Hepatocyte (in vitro differentiated cells): ENCODE data around the gene CCNI.

ENCODE experiments used
- EZH2phosphoT487 ChIP-seq: fragments of 200-600 bp; sonication (generic); IDR thresholded peaks from one replicate; pipeline ENCODE4 v1.6.1; 2018; ENCODE audit warnings: antibody characterized with exemption, mild to moderate bottlenecking, low read depth, moderate library complexity; ENCODE audit not compliant: unreplicated experiment, severe bottlenecking
- TF ChIP-seq, protein P1 (sequence below): fragments of 200-600 bp; sonication (generic); IDR thresholded peaks from 2 replicates; pipeline ENCODE4 v1.5.1; 2016; ENCODE audit warnings: antibody characterized with exemption, mild to moderate bottlenecking; ENCODE audit not compliant: poor library complexity

DNA sequence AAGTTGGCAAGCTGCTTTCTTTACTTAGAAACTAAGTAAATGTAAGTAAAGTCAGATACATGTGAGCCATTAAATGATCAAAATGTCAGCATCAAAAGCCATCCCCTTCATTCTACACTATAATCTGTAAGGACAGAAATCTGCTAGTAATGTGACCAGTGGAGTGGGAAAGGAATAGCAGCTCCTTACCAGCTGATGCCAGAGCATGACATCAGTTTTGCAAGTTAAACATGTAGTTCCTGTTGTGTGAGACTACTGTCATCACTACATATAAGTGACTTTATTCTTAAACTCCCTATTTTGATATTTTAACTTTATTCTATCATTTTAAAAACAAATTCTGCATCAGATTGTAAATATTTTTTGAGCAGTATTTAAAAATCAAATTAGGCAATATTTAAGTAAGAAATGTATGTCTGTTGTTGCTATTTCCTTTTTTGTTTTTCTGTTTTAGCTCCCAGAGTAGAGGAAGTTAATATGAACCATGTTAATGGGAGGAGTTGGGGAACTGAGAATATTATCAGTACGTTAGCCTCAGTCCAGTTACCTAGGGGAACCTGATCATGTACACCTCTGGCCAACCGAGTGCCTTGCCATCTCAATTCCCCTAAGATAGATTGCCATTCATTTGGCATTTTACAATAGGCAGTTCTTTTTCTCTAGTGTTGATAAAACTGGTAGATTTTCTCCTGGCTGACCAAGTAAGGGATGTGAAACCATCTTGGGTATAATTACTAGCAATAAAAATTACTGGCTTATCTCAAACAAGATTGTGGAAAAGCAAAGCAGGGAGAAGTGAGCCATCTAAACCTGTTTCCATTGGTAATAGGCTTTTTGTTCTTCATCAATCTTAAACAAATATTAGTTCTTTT lies 34.7 kb downstream of the CCNI start:
- TF ChIP-seq, protein P1, sequence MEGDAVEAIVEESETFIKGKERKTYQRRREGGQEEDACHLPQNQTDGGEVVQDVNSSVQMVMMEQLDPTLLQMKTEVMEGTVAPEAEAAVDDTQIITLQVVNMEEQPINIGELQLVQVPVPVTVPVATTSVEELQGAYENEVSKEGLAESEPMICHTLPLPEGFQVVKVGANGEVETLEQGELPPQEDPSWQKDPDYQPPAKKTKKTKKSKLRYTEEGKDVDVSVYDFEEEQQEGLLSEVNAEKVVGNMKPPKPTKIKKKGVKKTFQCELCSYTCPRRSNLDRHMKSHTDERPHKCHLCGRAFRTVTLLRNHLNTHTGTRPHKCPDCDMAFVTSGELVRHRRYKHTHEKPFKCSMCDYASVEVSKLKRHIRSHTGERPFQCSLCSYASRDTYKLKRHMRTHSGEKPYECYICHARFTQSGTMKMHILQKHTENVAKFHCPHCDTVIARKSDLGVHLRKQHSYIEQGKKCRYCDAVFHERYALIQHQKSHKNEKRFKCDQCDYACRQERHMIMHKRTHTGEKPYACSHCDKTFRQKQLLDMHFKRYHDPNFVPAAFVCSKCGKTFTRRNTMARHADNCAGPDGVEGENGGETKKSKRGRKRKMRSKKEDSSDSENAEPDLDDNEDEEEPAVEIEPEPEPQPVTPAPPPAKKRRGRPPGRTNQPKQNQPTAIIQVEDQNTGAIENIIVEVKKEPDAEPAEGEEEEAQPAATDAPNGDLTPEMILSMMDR = no peak
- TF ChIP-seq EZH2phosphoT487 = no peak
